Esophagus muscularis mucosa (tissue), 4 donors: ENCODE data around the gene LEFTY2. TPM values are rescaled to one million over a fixed set of nuclear protein-coding genes. Genes with fewer than 3 reads are reported as not detected.
"Not testable (repeated sequence)": the region's sequence is repeated elsewhere in the genome, so short reads cannot be mapped to it uniquely, and the experiment has no call there.

Experiments
- DNase-seq: peaks from one replicate; pipeline ENCODE4 v3.0.0-alpha.2; 2017; ENCODE audit errors: extremely low spot score
- H3K27ac ChIP-seq, 4 donors: fragments of 200-600 bp; sonication (generic); replicated peaks in 1 of 4; 1 replicate in 3 of 4; 2 replicates in 1 of 4; pipeline ENCODE4 v1.5.1; 2016 to 2019; ENCODE audit warnings: mild to moderate bottlenecking in 1 of 4
- H3K27me3 ChIP-seq, 4 donors: fragments of 200-600 bp; sonication (generic); one replicate each; pipeline versions ENCODE4 v1.5.1 to v1.6.0; 2016 to 2019
- H3K36me3 ChIP-seq, 4 donors: fragments of 200-600 bp; sonication (generic); one replicate each; pipeline ENCODE4 v1.5.1; 2016 to 2019
- H3K4me1 ChIP-seq, 4 donors: fragments of 200-600 bp; sonication (generic); one replicate each; pipeline ENCODE4 v1.5.1; 2016 to 2019
- H3K4me3 ChIP-seq, 4 donors: fragments of 200-600 bp; sonication (generic); 1 replicate in 2 of 4; 2 replicates in 2 of 4; pipeline ENCODE4 v1.5.1; 2016 to 2019; ENCODE audit warnings: mild to moderate bottlenecking in 4 of 4, moderate library complexity in 1 of 4
- H3K9me3 ChIP-seq, 4 donors: fragments of 200-600 bp; sonication (generic); 1 replicate in 3 of 4; 2 replicates in 1 of 4; pipeline ENCODE4 v1.5.1; 2016 to 2019
- EP300 ChIP-seq: sonication (generic); formaldehyde crosslinking; IDR thresholded peaks from one replicate; pipeline ENCODE4 v1.6.1; 2017; ENCODE audit warnings: antibody characterized with exemption
- POLR2A ChIP-seq: fragments of 450-650 bp; IDR thresholded peaks from one replicate; pipeline ENCODE4 v1.6.1; 2017; ENCODE audit warnings: antibody characterized with exemption, moderate library complexity, mild to moderate bottlenecking, low read depth
- POLR2AphosphoS5 ChIP-seq, 2 donors: sonication (generic); formaldehyde crosslinking; IDR thresholded peaks; one replicate each; pipeline ENCODE4 v1.6.1; 2017; ENCODE audit warnings: antibody characterized with exemption in 2 of 2
- WGBS: methylation state at CpG from one replicate; pipeline ENCODE4 v1.1.5; 2018; 5-methylcytosine and 5-hydroxymethylcytosine counted together
- intact Hi-C: fragments of 100-400 bp; cut with DNase I; formaldehyde crosslinking; loops from one replicate; pipeline ENCODE4 v1.15.1; 2023
- total RNA-seq, 4 donors: library from RNA; depleted of rRNA; stranded (reverse); fragments of >200 nt; gene quantifications; one replicate each; pipeline versions ENCODE4 v1.1.0 to v1.2.1, GENCODE V29; 2016
- TF ChIP-seq, protein P1 (sequence below), 3 experiments: fragments of 200-600 bp in 2 of 3; fragments of 450-650 bp in 1 of 3; sonication (generic) in 2 of 3; IDR thresholded peaks; one replicate each; pipeline ENCODE4 v1.5.1; 2017 to 2019; ENCODE audit warnings: antibody characterized with exemption in 3 of 3, mild to moderate bottlenecking in 2 of 3, moderate library complexity in 1 of 3

LEFTY2 gene
- total RNA-seq, 4 donors from 2014 or later = 0.17 to 0.98 TPM; not detected in 2

DNA sequence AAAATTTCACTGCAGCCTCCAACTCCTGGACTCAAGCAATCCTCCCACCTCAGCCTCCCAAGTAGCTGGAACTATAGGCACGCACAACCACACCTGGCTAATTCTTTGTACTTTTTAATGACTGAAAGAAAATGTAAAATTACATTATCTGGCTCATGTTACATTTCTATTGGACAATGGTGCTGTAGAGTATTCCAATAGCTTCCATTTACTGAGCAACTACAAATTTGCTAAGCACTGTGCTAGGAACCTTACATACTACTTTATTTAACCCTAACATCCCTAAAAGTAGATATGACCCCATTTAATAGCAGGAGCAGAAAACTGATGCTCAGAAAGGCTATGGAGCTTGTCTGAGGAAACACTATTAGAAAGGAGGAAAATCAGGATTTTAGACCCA is 38.4 kb upstream of the LEFTY2 start:
- intact Hi-C loops = loop anchor here (5.0 to 10.0 kb wide), 2 partner anchors 65 to 662 kb away; no protein-coding TSS in a partner anchor
- Histone ChIP-seq H3K4me3 (no peak overlapping the region), H3K9me3 (no peaks in the 10 kb centered on the region), H3K36me3 (peaks cover 24 to 74% (median 63%) of the 10 kb centered on the region in 4 donors), H3K27me3 (no peaks in the 10 kb centered on the region), H3K27ac (no peak overlapping the region), H3K4me1 (peaks cover 0 to 5% (median 4%) of the 10 kb centered on the region in 4 donors)
- DNase-seq = no peak
- WGBS = 100% methylated on average over 1 of the region's 1 CpG
- TF ChIP-seq POLR2AphosphoS5 (IDR thresholded peaks at IDR 0.05) (no peak), POLR2A (no peak)

- Histone ChIP-seq H3K4me3 (no peak overlapping the region), H3K27me3 (no peaks in the 10 kb centered on the region), H3K9me3 (no peaks in the 10 kb centered on the region), H3K27ac (no peak overlapping the region), H3K36me3 (peaks cover 14 to 61% (median 50%) of the 10 kb centered on the region in 4 donors), H3K4me1 (peaks cover 0 to 5% (median 4%) of the 10 kb centered on the region in 4 donors)
- 77% methylated on average over 12 of the region's 15 CpGs for WGBS
- TF ChIP-seq POLR2AphosphoS5 (IDR thresholded peaks at IDR 0.05) (no peak), POLR2A (no peak), EP300 (no peak)
- TF ChIP-seq, protein P1, sequence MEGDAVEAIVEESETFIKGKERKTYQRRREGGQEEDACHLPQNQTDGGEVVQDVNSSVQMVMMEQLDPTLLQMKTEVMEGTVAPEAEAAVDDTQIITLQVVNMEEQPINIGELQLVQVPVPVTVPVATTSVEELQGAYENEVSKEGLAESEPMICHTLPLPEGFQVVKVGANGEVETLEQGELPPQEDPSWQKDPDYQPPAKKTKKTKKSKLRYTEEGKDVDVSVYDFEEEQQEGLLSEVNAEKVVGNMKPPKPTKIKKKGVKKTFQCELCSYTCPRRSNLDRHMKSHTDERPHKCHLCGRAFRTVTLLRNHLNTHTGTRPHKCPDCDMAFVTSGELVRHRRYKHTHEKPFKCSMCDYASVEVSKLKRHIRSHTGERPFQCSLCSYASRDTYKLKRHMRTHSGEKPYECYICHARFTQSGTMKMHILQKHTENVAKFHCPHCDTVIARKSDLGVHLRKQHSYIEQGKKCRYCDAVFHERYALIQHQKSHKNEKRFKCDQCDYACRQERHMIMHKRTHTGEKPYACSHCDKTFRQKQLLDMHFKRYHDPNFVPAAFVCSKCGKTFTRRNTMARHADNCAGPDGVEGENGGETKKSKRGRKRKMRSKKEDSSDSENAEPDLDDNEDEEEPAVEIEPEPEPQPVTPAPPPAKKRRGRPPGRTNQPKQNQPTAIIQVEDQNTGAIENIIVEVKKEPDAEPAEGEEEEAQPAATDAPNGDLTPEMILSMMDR (IDR thresholded peaks at IDR 0.05) = no peak
- intact Hi-C loops = loop anchor here (5.0 to 10.0 kb wide), 2 partner anchors 63 to 661 kb away; no protein-coding TSS in a partner anchor
- no peak for DNase-seq
These were observed 37.1 kb upstream of the LEFTY2 start for GRCh38 chr1:225977937-225978748.

- not testable (repeated sequence) for DNase-seq, H3K4me3 ChIP-seq, H3K4me1 ChIP-seq, H3K27me3 ChIP-seq, H3K27ac ChIP-seq, H3K9me3 ChIP-seq
- 95% methylated on average over 12 of the region's 12 CpGs for WGBS
- intact Hi-C loops = loop anchor here (2.0 to 10.0 kb wide), 3 partner anchors 60 to 658 kb away; no protein-coding TSS in a partner anchor
- H3K36me3 ChIP-seq = peaks cover 4 to 31% (median 22%) of the 10 kb centered on the region in 4 donors
These were observed 34.1 kb upstream of the LEFTY2 start for GRCh38 chr1:225975146-225975545.

- no peak overlapping the region for H3K4me3 ChIP-seq
- H3K4me1 ChIP-seq = peaks cover 0 to 5% (median 4%) of the 10 kb centered on the region in 4 donors
- no peak overlapping the region for H3K27ac ChIP-seq
- no peaks in the 10 kb centered on the region for H3K9me3 ChIP-seq
- WGBS = 84% methylated on average over 5 of the region's 10 CpGs
- DNase-seq = no peak
- intact Hi-C loops = loop anchor here (2.0 to 10.0 kb wide), 2 partner anchors 60 to 500 kb away; no protein-coding TSS in a partner anchor
- peaks cover 4 to 24% (median 15%) of the 10 kb centered on the region in 4 donors for H3K36me3 ChIP-seq
- H3K27me3 ChIP-seq = no peaks in the 10 kb centered on the region
- TF ChIP-seq POLR2A = no peak
- TF ChIP-seq EP300 = no peak
- TF ChIP-seq POLR2AphosphoS5 (IDR thresholded peaks at IDR 0.05) = no peak
- TF ChIP-seq, protein P1 (IDR thresholded peaks at IDR 0.05) = no peak
These were observed 33.4 kb upstream of the LEFTY2 start for GRCh38 chr1:225974454-225974853.

DNA sequence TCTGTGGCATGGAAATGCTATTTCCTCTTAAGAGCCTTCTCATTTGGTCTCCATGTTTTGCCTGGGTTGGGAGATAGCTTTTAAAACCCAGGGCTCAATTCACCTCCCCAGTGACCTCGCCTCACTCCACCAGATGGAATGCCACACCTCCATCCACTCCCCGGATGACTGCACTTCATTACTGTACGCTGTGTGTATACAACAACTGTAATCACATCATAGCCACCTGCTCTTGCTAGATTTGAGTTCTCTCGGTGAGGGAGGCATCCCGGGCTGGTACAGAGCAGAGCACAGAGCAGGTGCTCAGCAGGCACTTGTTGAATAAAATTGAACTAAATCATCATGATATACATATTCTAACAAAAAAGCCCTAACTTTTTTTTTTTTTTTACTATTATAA is 32.1 kb upstream of the LEFTY2 start:
- WGBS = 69% methylated on average over 5 of the region's 5 CpGs
- Histone ChIP-seq H3K36me3 (peaks cover 4 to 14% (median 8%) of the 10 kb centered on the region in 4 donors), H3K27ac (no peak overlapping the region), H3K4me1 (peaks cover 0 to 5% (median 4%) of the 10 kb centered on the region in 4 donors), H3K27me3 (no peaks in the 10 kb centered on the region), H3K4me3 (no peak overlapping the region), H3K9me3 (no peaks in the 10 kb centered on the region)
- TF ChIP-seq POLR2AphosphoS5 (IDR thresholded peaks at IDR 0.05) = no peak
- TF ChIP-seq POLR2A = no peak
- TF ChIP-seq, protein P1 (IDR thresholded peaks at IDR 0.05) = no peak
- TF ChIP-seq EP300 = no peak
- DNase-seq = no peak
- intact Hi-C loops = loop anchor here (10.0 kb wide), 1 partner anchor 58 kb away; no protein-coding TSS in a partner anchor
